Dermis blood vessel endothelial cell (primary cell): ENCODE results near the gene MCF2L. TPM values are rescaled to one million over a fixed set of nuclear protein-coding genes. Genes with fewer than 3 reads are reported as not detected.
"Not testable (repeated sequence)": the region's sequence is repeated elsewhere in the genome, so short reads cannot be mapped to it uniquely, and the experiment has no call there.

Source experiments
- DNase-seq: peaks from one replicate; pipeline ENCODE4 v3.0.0; 2010
- total RNA-seq: library from RNA; depleted of rRNA; stranded (reverse); fragments of >200 nt; gene quantifications from 2 replicates; pipeline ENCODE4 v1.2.3, GENCODE V29; 2014

MCF2L gene
- total RNA-seq, 1 donor from 2014 or later: 51.4 TPM

- no peak for DNase-seq
Measured at GRCh38 chr13:113072376-113072775, 103.4 kb downstream of the MCF2L start.

GRCh38 chr13:113073942-113074341 lies 104.9 kb downstream of the MCF2L start:
- no peak for DNase-seq

DNA sequence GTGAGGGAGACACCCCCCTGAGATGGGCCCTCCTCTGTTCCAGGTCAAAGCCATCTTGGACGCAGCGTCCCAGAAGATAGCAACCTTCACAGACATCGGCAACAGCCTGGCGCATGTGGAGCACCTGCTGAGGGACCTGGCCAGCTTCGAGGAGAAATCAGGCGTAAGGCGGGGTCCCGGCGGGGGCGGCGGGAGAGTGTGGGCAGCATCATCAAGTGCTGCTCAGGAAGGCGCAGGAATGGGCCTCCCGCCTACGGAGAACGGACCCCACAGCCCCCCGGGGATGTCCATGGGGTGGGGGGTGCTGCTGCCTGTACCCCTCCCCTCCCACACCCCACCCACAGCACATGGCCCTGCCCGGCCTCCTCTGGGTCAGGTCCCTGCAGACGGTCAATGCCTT lies 105.4 kb downstream of the MCF2L start:
- DNase-seq: no peak

- DNase-seq: no peak
Measured at GRCh38 chr13:113074876-113075275, 105.9 kb downstream of the MCF2L start.

- DNase-seq: no peak
Measured at GRCh38 chr13:113075711-113076110, 106.7 kb downstream of the MCF2L start.

DNA sequence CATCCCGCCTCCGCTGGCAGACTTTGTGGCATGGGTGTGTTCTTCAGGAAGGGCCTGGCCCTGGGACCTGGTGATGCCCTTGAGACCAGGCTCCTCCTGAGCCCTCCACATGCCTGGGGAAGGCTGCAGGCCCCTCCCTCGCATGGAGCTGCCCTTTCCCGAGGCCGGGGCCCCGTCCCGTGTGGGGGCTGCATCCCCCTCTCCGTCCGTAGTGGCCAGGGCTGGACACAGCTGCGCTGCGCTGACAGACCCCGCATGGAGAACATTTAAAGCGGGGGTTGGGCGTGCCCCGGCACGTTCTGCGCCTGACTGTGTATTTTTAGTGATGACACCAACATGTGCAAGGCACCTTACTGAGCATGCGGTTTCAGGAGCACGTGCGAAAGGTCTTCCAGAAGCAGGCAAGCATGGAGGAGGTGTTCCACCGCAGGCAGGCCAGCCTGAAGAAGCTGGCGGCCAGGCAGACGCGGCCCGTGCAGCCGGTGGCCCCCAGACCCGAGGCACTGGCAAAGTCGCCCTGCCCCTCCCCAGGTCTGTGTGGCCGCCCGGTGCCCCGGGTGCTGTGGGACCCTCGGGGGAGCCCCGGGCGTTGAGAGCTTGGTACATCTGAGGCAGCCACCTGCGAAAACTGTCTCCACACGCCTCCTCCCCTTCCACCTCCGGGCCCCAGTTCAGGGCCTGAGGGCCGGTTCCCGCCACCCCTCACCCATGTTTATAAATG lies 107.8 kb downstream of the MCF2L start:
- DNase-seq: no peak

GRCh38 chr13:113077566-113077952 lies 108.5 kb downstream of the MCF2L start:
- DNase-seq: no peak

- DNase-seq: no peak
Measured at GRCh38 chr13:113077953-113078901, 109.2 kb downstream of the MCF2L start.

DNA sequence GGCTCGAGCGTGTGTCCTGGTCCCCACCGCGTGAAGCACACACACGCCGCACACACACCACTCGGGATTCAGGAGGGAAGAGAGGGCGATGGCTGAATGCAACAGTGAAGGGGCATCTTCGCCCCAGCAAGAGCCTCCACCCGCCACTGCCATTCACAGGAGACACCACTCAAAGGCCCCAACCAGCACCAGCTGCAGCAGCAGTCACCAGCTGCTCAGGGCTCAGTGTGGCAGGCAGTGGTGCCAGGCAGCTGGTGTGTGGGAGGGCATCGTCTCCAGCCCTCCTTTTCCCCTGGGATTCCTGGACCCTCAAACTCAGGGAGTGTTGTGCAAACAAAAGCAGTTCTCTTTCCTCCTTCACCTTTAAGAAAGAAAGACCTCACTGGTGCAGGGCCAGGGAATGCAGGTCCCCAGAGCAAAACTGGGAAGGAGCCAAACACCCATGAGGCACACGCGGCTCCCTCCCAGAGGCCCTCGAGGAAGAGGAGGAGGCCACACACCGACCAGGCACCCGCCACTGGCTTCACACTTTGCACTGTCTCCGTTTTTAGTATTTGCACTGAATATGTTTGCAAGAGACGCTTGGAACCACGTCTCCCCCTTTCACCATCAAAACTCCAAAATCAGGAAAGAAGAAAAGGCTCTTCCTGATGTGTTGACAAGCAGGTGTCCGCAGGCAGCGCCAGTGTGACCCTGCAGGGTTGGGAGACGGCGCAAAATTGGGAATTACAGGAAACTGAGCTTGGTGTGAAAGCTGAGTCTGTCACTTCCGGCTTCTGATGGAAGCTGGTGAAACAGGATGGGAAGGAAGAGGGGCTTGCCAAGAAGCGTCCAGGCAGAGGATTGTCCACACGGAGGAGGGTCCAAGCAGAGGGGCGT lies 110.1 kb downstream of the MCF2L start:
- DNase-seq: peak; percentile 13

GRCh38 chr13:113079781-113080080 lies 110.7 kb downstream of the MCF2L start:
- DNase-seq: not testable (repeated sequence)

GRCh38 chr13:113080361-113080831 lies 111.4 kb downstream of the MCF2L start:
- DNase-seq: no peak

DNA sequence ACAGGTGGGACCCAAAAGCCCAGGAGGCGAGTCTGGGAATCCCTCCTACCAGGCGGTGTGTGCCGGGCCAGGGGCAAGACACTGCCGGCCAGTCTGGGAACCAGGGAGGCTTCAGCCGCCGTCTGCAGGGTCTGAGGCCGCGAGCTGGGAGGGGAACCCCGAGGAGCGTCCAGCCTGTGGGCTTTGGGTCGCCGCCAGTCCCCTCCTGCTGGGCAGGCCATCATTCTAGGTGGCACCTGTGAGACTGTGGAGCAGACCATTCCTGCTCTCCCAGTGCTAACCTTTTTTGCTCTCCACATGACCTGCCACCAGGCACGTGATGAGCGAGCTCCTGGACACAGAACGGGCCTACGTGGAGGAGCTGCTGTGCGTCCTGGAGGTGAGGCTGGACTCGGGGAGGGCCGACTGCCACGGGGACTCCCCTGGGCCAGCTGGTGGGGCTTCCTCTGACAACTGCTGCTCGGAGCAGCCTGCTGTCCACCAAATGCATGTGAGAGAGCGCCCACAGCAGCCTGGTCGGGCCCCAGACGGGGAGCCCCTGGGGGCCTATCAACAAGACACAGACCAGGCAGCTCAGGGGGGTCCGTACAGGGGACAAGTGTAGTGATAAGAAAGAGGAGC lies 112.0 kb downstream of the MCF2L start:
- DNase-seq: no peak

DNA sequence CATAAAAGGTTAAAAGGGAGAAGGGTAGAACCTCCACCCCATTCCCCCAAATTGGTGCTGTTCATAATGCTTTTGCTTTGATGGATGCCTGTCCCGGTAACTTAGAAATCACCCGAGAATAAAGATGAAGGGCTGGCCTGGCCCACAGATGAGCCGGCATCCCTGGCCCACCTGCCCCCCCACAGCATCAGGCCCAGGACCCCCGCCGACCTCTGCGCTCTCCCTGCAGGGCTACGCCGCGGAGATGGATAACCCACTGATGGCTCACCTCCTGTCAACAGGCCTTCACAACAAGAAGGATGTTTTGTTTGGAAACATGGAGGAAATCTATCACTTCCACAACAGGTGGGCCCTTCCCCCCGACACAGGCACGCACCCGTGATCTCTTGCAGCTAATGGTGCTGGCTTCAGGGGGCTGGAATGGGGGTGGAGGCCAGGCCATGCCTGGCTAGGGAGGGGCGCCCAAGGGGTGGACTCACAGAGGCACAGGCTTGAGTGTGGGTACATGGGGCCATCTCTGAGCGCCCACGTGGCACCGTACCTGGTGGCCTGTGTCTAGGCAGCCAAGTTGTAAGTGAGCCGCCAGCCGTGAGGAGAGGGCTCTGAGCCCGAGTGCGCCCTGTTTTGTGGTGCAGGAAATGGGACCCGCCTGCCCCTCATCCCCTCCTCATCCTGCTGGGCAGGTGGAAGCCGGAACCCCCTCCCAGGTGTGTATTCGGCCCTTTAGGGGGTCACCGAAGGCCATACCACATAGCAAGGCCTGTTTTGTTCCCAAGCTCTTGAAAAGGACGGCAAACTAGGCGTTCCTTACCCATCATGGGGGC lies 113.4 kb downstream of the MCF2L start:
- DNase-seq: no peak

GRCh38 chr13:113083022-113083373 lies 114.0 kb downstream of the MCF2L start:
- no peak for DNase-seq

DNA sequence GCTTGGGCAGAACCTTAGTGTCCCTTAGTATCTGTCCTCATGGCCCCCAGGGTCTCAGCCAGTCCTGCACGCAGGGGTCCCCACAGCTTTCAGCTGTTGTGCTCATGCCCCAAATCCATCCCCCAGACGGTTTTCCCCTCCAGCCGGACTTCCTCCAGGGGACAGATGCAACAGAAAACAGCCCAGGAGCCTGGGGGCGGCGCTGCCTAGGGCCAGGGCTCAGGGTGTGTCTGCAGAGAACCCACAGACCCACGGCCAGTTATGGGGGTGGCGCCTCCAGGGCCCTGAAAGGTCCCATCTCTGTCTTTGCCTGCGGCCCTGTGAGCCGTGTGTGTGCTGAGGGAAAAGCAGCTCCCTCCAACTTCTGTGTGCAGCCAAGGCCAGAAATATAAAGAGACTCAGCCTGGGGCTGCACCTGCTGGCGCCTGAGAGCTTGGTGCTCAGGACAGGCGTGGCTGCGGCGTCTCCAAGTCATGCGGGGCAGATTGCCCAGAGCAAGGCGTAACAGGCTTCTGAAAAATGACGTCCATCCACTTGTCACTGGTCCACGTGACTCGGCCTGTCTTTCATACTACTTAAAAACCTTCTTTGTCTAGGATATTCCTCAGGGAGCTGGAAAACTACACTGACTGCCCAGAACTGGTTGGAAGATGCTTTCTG lies 114.5 kb downstream of the MCF2L start:
- DNase-seq: no peak

DNA sequence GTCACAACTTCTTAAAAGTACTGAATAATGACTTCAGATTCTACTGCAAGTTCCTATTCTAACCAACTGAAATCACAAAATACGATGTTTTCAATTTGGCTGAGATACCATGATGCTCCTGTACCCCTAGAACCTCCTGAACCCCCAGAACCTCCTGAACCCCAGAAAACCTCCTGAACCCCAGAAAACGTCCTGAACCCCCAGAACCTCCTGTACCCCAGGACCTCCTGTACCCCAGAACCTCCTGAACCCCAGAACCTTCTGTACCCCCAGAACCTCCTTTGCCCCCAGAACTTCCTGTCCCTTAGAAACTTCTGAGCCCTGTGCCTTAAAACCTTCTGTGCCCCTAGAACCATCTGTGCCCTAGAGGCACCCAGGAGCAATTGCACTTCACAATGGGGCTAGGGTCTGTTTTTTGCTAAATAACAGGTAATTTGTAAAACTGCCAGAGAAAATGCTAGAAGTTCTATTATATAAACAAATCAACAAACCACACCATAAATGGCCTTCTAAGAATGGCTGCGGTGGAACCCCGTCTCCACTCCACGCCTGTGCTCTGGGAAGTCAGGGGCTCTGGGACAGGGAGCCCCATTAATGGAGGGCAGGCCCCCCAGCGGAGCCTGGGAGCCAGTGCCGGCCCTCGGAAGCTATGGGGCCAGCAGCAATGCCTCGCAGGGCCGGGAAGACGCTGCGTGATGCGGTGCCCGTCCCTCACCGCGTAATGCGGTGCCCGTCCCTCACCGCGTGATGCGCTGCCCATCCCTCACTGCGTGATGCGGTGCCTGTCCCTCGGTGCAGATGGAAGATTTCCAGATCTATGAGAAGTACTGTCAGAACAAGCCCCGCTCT lies 115.3 kb downstream of the MCF2L start:
- DNase-seq: no peak

GRCh38 chr13:113084943-113085540 lies 116.0 kb downstream of the MCF2L start:
- no peak for DNase-seq

- DNase-seq: peak; percentile 9
Measured at GRCh38 chr13:113086031-113086750, 117.2 kb downstream of the MCF2L start.
